WI38 (cell line): ENCODE measurements around the gene OMD.

Experiments used
- H3K4me3 ChIP-seq: 2 replicates; pipeline ENCODE4 v1.5.1; 2011; ENCODE audit warnings: low read depth, mild to moderate bottlenecking, control low read depth, low read length
- CTCF ChIP-seq: IDR thresholded peaks from 2 replicates; pipeline ENCODE4 v1.5.1; 2012; ENCODE audit warnings: low read depth, mild to moderate bottlenecking, control low read depth, low read length

Gene OMD

GRCh38 chr9:92385477-92385876 is 38.8 kb downstream of the OMD start:
- H3K4me3 ChIP-seq, result no peak overlapping the region
- no peak for TF ChIP-seq CTCF

GRCh38 chr9:92385001-92385400 is 39.3 kb downstream of the OMD start:
- no peak for TF ChIP-seq CTCF
- H3K4me3 ChIP-seq, result no peak overlapping the region

DNA sequence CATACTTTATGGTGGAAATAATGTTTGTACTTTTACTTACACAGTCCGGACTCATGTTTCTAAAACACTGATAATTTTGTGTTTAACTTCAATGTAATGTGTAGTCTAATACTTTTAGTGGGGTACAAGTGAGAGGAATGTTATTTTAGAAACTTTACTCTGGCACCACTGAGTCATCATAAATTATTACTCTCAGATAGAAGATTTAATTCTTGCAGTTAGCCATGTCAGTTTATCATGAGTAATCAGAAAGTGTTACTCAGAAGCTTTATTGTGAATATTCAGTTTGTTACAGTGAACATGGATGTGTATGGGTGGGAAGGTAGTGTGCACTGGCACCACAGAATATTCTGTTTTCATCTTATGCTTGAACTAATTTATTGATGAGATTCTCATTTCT is 39.9 kb downstream of the OMD start:
- no peak overlapping the region for H3K4me3 ChIP-seq

DNA sequence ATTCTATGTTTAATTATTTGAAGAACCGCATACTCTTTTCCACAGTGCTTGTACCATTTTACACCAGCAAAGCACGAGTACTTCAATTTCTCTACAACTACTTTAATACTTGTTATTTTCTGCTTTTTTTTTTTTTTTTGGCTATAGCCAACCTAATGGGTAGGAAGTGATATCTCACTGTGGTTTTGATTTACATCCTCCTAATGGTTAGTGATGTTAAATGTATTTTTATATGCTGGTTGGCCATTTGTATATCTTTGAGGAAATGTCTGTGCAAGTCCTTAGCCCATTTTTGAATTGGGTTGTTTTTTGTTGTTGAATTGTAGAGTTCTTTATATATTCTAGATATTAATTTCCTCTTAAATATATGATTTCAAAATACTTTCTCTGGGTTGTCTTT is 42.5 kb downstream of the OMD start:
- no peak for TF ChIP-seq CTCF

More for the DNA sequence above, 39.9 kb downstream of the OMD start:
- TF ChIP-seq CTCF, result no peak

GRCh38 chr9:92380603-92381002 is 43.7 kb downstream of the OMD start:
- no peak overlapping the region for H3K4me3 ChIP-seq
- no peak for TF ChIP-seq CTCF

More for the DNA sequence above, 42.5 kb downstream of the OMD start:
- no peak overlapping the region for H3K4me3 ChIP-seq

- TF ChIP-seq CTCF, result no peak
- H3K4me3 ChIP-seq, result no peak overlapping the region
Observed at GRCh38 chr9:92378865-92379560, 45.3 kb downstream of the OMD start.

- no peak for TF ChIP-seq CTCF
- no peak overlapping the region for H3K4me3 ChIP-seq
Observed at GRCh38 chr9:92377876-92378275, 46.4 kb downstream of the OMD start.
